Measurements from ENCODE around the gene PELO.

Gene PELO

GRCh38 chr5:52829664-52830063 is 41.9 kb downstream of the PELO start:
- Histone ChIP-seq H4K20me1 (ENCODE audit: insufficient read depth, low read length) (no peaks in the 10 kb centered on the region), H3K4me1 (ENCODE audit: insufficient read depth, low read length) (no peaks in the 10 kb centered on the region), H3K9ac (ENCODE audit: low read depth, low read length) (no peak overlapping the region), H3K4me3 (ENCODE audit: low read depth in 1 of 2, low read length in 2 of 2) (no peak overlapping the region), H2AFZ (ENCODE audit: low read depth, low read length) (no peak overlapping the region), H3K9me3 (ENCODE audit: insufficient read depth, low read length, severe bottlenecking) (no peaks in the 10 kb centered on the region), H3K27me3 (ENCODE audit: insufficient read depth, low read length, poor library complexity) (no peaks in the 10 kb centered on the region), H3K36me3 (ENCODE audit: insufficient read depth, low read length) (no peaks in the 10 kb centered on the region; the same call in 1 of the 2 replicates), H3K4me2 (ENCODE audit: insufficient read depth, low read length) (no peak overlapping the region), H3K27ac (ENCODE audit: low read length) (no peak overlapping the region), H3K79me2 (ENCODE audit: insufficient read depth, low read length) (0 out of 2 replicates have a peak, but pooled peaks cover 2% of the 10 kb centered on the region)
- TF ChIP-seq, protein P1, sequence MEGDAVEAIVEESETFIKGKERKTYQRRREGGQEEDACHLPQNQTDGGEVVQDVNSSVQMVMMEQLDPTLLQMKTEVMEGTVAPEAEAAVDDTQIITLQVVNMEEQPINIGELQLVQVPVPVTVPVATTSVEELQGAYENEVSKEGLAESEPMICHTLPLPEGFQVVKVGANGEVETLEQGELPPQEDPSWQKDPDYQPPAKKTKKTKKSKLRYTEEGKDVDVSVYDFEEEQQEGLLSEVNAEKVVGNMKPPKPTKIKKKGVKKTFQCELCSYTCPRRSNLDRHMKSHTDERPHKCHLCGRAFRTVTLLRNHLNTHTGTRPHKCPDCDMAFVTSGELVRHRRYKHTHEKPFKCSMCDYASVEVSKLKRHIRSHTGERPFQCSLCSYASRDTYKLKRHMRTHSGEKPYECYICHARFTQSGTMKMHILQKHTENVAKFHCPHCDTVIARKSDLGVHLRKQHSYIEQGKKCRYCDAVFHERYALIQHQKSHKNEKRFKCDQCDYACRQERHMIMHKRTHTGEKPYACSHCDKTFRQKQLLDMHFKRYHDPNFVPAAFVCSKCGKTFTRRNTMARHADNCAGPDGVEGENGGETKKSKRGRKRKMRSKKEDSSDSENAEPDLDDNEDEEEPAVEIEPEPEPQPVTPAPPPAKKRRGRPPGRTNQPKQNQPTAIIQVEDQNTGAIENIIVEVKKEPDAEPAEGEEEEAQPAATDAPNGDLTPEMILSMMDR (IDR thresholded peaks at IDR 0.05; ENCODE audit: borderline replicate concordance, extremely low read depth, low read length, poor library complexity, severe bottlenecking), result no peak
- TF ChIP-seq EZH2 (IDR thresholded peaks at IDR 0.05; ENCODE audit: borderline replicate concordance, low read depth, low read length, severe bottlenecking), result no peak
- ATAC-seq (ENCODE audit: insufficient read depth, low read depth) (no peak), DNase-seq (no peak)

- H3K36me3 ChIP-seq (ENCODE audit: insufficient read depth, low read length), result no peaks in the 10 kb centered on the region; the same call in 1 of the 2 replicates
- H3K9me3 ChIP-seq (ENCODE audit: insufficient read depth, low read length, severe bottlenecking), result no peaks in the 10 kb centered on the region
- ATAC-seq (ENCODE audit: insufficient read depth, low read depth) (no peak), DNase-seq (no peak)
- no peaks in the 10 kb centered on the region for H3K27me3 ChIP-seq (ENCODE audit: insufficient read depth, low read length, poor library complexity)
- no peaks in the 10 kb centered on the region for H4K20me1 ChIP-seq (ENCODE audit: insufficient read depth, low read length)
- H3K79me2 ChIP-seq (ENCODE audit: insufficient read depth, low read length), result no peaks in the 10 kb centered on the region
- no peak overlapping the region for H3K4me2 ChIP-seq (ENCODE audit: insufficient read depth, low read length)
- H3K4me1 ChIP-seq (ENCODE audit: insufficient read depth, low read length), result no peaks in the 10 kb centered on the region
- no peak overlapping the region for H2AFZ ChIP-seq (ENCODE audit: low read depth, low read length)
- H3K27ac ChIP-seq (ENCODE audit: low read length), result no peak overlapping the region
- TF ChIP-seq, protein P1 (IDR thresholded peaks at IDR 0.05; ENCODE audit: borderline replicate concordance, extremely low read depth, low read length, poor library complexity, severe bottlenecking), result no peak
- no peak for TF ChIP-seq EZH2 (IDR thresholded peaks at IDR 0.05; ENCODE audit: borderline replicate concordance, low read depth, low read length, severe bottlenecking)
- H3K9ac ChIP-seq (ENCODE audit: low read depth, low read length), result no peak overlapping the region
- no peak overlapping the region for H3K4me3 ChIP-seq (ENCODE audit: low read depth in 1 of 2, low read length in 2 of 2)
Observed at GRCh38 chr5:52830650-52831049, 42.9 kb downstream of the PELO start.

DNA sequence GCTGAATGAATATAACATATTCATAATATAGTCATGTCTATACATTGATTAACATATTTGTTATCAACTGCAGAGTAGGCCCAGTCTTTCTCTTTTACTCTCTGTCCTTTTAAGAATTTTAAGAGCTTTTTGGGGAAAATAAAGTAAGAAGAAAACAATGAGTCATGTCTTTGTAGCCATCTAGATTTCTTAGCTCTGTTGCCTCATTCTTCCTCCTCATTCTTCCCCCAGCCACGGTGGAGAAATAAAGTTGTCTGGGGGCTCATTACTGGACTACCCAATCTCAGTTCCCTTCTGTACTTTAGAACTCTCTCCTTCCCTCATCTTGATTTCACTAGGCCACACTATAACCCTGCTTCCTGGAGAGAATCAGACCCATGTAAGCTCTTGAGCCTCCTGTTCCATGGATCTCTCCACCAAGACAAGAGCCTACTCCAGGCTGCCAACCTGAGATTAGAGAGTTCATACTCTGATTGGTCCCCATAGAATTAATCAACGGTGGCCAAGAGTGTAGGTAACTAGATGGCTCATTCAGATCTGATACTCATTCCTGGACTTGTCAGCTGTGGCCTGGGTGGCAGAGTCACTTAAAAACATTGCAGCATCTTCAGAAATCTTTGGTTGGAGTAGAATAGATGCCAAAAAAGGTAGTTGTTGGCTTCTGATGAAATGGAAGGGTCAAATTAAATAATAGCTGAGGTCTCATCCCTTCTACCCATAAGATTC is 44.2 kb downstream of the PELO start:
- Histone ChIP-seq H3K9ac (ENCODE audit: low read depth, low read length) (no peak overlapping the region), H3K4me2 (ENCODE audit: insufficient read depth, low read length) (no peak overlapping the region), H3K36me3 (ENCODE audit: insufficient read depth, low read length) (no peaks in the 10 kb centered on the region; the same call in 1 of the 2 replicates), H3K9me3 (ENCODE audit: insufficient read depth, low read length, severe bottlenecking) (no peaks in the 10 kb centered on the region), H4K20me1 (ENCODE audit: insufficient read depth, low read length) (no peaks in the 10 kb centered on the region), H2AFZ (ENCODE audit: low read depth, low read length) (no peak overlapping the region), H3K79me2 (ENCODE audit: insufficient read depth, low read length) (no peaks in the 10 kb centered on the region), H3K4me1 (ENCODE audit: insufficient read depth, low read length) (no peaks in the 10 kb centered on the region), H3K27me3 (ENCODE audit: insufficient read depth, low read length, poor library complexity) (no peaks in the 10 kb centered on the region), H3K4me3 (ENCODE audit: low read depth in 1 of 2, low read length in 2 of 2) (no peak overlapping the region), H3K27ac (ENCODE audit: low read length) (no peak overlapping the region)
- ATAC-seq (ENCODE audit: insufficient read depth, low read depth), result no peak
- DNase-seq, result no peak
- no peak for TF ChIP-seq EZH2 (IDR thresholded peaks at IDR 0.05; ENCODE audit: borderline replicate concordance, low read depth, low read length, severe bottlenecking)
- TF ChIP-seq, protein P1 (IDR thresholded peaks at IDR 0.05; ENCODE audit: borderline replicate concordance, extremely low read depth, low read length, poor library complexity, severe bottlenecking), result no peak
